ENCODE measurements around the gene TTLL11.

DNA sequence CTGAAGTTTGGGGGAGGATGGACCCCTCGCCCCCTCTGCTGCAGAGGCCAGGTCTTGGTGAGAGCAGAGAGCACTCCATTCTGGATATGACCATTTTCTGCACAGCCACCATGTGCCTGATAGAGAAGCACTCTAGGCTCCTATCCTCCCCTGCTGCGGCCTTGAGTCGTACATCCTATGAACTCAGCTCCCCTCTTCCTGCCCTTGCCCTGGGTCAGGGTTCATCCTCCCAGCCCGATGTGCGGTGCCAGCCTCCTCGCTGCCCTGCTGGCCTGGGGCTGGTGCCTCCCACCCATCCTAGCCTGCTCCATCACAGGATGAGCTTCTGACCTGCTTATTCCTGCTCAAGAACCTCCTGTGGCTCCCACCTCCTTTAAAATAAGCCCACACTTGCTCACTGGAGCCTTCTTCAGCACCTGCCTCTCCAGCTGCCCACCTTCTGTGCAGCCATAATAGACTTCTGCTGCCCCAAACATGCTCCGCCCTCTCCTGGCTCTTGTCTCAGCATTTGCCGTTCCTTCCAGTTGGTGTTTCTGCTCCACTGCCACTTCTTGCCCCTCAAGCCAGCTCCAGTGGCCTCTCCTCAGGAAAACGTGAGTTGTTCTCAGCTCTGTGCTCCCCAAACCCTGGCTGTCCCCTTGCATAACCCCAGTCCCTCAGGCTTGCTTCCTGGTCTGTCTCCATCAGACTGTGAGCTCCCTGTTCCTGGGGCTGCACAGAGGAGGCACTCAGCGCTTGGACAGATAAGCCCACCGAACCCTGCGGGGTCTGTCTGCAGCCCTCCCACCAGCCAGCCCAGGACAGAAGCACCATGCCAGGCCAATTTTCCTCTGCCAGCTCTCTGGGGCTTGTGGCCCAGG is 22.3 kb upstream of the TTLL11 start:
- TF ChIP-seq, protein P1, sequence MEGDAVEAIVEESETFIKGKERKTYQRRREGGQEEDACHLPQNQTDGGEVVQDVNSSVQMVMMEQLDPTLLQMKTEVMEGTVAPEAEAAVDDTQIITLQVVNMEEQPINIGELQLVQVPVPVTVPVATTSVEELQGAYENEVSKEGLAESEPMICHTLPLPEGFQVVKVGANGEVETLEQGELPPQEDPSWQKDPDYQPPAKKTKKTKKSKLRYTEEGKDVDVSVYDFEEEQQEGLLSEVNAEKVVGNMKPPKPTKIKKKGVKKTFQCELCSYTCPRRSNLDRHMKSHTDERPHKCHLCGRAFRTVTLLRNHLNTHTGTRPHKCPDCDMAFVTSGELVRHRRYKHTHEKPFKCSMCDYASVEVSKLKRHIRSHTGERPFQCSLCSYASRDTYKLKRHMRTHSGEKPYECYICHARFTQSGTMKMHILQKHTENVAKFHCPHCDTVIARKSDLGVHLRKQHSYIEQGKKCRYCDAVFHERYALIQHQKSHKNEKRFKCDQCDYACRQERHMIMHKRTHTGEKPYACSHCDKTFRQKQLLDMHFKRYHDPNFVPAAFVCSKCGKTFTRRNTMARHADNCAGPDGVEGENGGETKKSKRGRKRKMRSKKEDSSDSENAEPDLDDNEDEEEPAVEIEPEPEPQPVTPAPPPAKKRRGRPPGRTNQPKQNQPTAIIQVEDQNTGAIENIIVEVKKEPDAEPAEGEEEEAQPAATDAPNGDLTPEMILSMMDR (IDR thresholded peaks at IDR 0.05), result no peak
- TF ChIP-seq POLR2AphosphoS5 (IDR thresholded peaks at IDR 0.05) (no peak), EP300 (IDR thresholded peaks at IDR 0.05) (no peak), POLR2A (IDR thresholded peaks at IDR 0.05) (no peak)

Data from gastroesophageal sphincter (tissue), 3 donors.